Stimulated activated naive CD8-positive, alpha-beta T cell treated with anti-CD3 and anti-CD28 coated beads, Interleukin-15, Interleukin-2, amounts not matched to agents 100 U/mL and 50 U/mL, for 24 hours (primary cell): ENCODE results near the gene NMU.
A peak's percentile ranks its signal among the peaks of the same experiment; 100 is the strongest.
"Not testable (repeated sequence)": the region's sequence is repeated elsewhere in the genome, so short reads cannot be mapped to it uniquely, and the experiment has no call there.

Experiments used
- ATAC-seq: fragments of 150-1000 bp; cut with Tn5 transposase; one replicate; pipeline ENCODE4 v1.10.0; 2021
- DNase-seq: peaks from one replicate; pipeline ENCODE4 v3.0.0; 2021

NMU gene

GRCh38 chr4:55624063-55624462 is 12.0 kb downstream of the NMU start:
- ATAC-seq, DNase-seq: not testable (repeated sequence)

- DNase-seq (no peak), ATAC-seq (no peak)
Measured at GRCh38 chr4:55618546-55619143, 17.5 kb downstream of the NMU start.

- DNase-seq, result no peak
- ATAC-seq, result no peak
Measured at GRCh38 chr4:55617587-55618197, 18.4 kb downstream of the NMU start.

GRCh38 chr4:55615008-55615407 is 21.1 kb downstream of the NMU start:
- ATAC-seq (no peak), DNase-seq (no peak)

GRCh38 chr4:55613621-55614020 is 22.5 kb downstream of the NMU start:
- DNase-seq (no peak), ATAC-seq (no peak)

DNA sequence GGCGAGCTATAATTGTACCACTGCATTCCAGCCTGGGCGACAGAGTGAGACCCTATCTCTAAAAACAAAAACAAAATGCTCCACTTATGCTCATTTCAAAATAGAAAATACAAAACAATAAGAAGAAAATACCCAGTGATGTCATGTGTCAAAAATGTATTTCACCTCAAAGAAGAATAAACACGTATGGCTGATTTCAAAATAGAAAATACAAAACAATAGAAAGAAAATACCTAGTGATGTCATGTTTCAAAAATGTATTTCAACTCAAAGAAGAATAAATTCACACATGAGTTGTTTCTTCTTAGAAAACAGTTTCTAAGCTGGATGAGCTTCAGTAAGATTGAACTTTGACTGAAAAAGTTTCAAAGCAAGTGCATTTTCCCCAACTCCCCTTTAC is 23.8 kb downstream of the NMU start:
- ATAC-seq, result no peak

GRCh38 chr4:55611358-55612059 is 24.6 kb downstream of the NMU start:
- DNase-seq (no peak), ATAC-seq (no peak)

More for the DNA sequence above, 23.8 kb downstream of the NMU start:
- DNase-seq, result no peak

GRCh38 chr4:55610381-55610780 is 25.7 kb downstream of the NMU start:
- DNase-seq, result no peak
- no peak for ATAC-seq

GRCh38 chr4:55609393-55609866 is 26.7 kb downstream of the NMU start:
- ATAC-seq (no peak), DNase-seq (no peak)

DNA sequence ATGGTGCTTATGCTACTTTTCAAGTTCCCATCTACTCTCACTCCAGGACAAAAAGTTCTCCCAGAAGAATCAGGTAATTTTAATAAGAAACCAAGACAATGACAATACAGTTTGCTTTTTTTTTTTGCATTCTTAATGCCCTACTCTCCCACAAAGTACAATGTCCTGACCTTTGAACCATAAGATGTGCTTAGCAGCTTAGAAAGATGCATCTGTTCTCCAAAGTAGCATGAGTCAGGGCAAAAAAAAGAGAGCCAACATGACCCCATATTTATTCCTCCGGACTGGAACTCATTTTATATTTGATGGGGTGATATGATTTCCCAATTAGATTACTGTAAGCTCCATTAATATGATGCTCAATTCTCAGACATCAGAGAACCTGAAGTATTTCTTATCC is 27.5 kb downstream of the NMU start:
- no peak for DNase-seq
- no peak for ATAC-seq

- ATAC-seq, result no peak
- no peak for DNase-seq
Measured at GRCh38 chr4:55604996-55605395, 31.1 kb downstream of the NMU start.

- ATAC-seq (no peak), DNase-seq (no peak)
Measured at GRCh38 chr4:55600640-55601039, 35.5 kb downstream of the NMU start.

GRCh38 chr4:55598641-55599040 is 37.5 kb downstream of the NMU start:
- DNase-seq (no peak), ATAC-seq (no peak)

DNA sequence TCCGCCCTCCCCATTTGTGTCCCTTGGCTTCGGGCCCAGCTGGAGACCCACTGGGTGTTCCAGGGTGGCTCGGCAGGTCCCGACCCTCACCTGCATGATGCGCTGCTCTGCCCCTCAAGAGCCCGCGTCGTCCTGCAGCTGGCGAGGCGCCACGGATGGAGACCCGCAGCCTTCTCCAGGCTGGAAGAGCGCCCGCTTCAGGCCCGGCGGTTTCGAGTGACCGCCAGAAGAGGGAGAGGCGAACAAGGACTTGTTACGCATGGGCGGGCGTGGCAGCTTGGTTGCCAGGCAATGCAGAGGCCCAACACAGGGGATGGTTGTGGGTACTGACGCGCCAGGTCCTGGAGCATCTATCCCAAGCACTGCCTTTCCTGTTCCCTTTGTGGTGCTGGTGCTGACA is 44.1 kb downstream of the NMU start, which contains the start of gene PDCL2:
Gene PDCL2 (minus strand): TSS at position 232 of the 400 bp plus-strand sequence. CDS start 136 bp downstream, at position 96.
- ATAC-seq, result no peak

GRCh38 chr4:55588160-55588559 is 47.9 kb downstream of the NMU start:
- ATAC-seq, result no peak
- DNase-seq, result no peak

More for the DNA sequence above, 44.1 kb downstream of the NMU start, which contains the start of gene PDCL2:
- no peak for DNase-seq

DNA sequence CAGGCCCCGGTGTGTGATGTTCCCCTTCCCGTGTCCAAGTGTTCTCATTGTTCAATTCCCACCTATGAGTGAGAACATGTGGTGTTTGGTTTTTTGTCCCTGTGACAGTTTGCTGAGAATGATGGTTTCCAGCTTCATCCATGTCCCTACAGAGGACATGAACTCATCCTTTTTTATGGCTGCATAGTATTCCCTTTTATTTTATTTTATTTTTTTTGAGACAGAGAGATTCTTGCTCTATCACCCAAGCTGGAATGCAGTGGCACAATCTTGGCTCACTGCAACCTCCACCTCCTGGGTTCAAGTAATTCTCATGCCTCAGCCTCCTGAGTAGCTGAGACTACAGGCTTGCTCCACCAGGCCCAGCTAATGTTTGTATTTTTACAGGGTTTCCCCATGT is 53.3 kb downstream of the NMU start:
- DNase-seq, ATAC-seq: not testable (repeated sequence)

GRCh38 chr4:55578341-55579010 is 57.6 kb downstream of the NMU start:
- ATAC-seq, result no peak
- no peak for DNase-seq

- no peak for DNase-seq
- no peak for ATAC-seq
Measured at GRCh38 chr4:55575513-55575912, 60.6 kb downstream of the NMU start.

DNA sequence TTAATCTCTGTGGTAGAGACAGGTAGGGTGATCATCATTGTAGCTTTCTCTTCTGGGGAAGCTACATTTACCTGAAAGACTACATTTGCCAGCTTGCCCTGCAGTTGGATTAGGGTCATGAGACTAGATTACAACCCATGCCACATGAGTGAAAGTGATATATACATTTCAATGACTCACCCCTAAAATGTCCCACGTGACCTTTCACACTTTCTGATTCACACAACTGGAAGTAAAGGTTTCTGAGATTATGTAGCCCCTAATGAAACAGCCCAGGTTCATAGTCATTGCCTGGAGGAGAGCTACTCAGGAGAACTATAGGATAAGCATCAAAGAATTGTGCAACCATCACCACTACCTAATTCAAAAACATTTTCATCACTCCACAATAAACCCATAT is 61.8 kb downstream of the NMU start:
- DNase-seq (no peak), ATAC-seq (peak; percentile 92)

GRCh38 chr4:55571806-55572205 is 64.3 kb downstream of the NMU start:
- DNase-seq (no peak), ATAC-seq (no peak)

GRCh38 chr4:55568905-55569504 is 67.1 kb downstream of the NMU start:
- ATAC-seq (no peak), DNase-seq (no peak)

DNA sequence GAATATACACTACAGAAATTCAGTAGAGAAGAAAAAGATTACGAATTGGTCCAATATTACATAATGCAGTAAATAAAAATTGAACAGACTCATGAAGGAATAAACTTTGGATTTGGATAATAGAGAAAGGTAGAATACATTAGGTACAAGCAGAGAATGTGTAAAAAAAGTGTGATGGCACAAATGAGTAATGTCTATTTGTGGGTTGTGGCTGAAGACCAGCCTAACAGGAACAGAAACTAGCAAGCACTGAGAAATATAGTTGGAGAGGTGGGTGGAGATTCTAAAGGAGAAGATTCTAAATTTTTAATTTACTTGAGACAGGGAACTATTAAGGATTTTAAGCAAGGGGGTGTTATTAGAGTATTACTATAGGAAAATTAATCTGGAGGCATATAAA is 74.2 kb downstream of the NMU start:
- ATAC-seq, result peak; percentile 82

More for the DNA sequence above, 74.2 kb downstream of the NMU start:
- no peak for DNase-seq
